ENCODE measurements around the gene MAN2B2.
"Not testable (repeated sequence)": the region's sequence is repeated elsewhere in the genome, so short reads cannot be mapped to it uniquely, and the experiment has no call there.

MAN2B2 gene

DNA sequence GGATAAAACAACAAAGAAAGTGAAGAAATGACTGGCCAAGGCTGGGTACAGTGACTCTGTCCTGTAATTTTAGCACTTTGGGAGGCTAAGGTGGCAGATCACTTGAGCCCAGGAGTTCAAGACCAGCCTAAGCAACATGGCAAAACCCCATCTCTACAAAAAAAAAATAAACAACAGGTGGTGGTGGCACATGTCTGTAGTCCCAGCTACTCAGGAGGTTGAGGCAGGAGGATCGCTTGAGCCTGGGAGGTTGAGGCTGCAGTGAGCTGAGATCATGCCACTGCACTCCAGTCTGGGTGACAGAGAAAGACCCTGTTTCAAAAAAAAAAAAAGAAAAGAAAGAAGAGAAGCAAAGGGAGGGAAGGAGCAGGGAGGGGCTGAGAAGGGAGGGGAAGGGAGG, 53.5 kb downstream of the MAN2B2 start:
- H3K4me1 ChIP-seq (ENCODE audit: control insufficient read depth in 5 of 5, insufficient read depth in 5 of 5, low read length in 5 of 5); H3K27ac ChIP-seq (ENCODE audit: low read depth, low read length); H3K27me3 ChIP-seq (ENCODE audit: control insufficient read depth in 5 of 5, insufficient read depth in 4 of 5, low read length in 5 of 5); H3K36me3 ChIP-seq (ENCODE audit: control insufficient read depth in 5 of 5, insufficient read depth in 5 of 5, low read length in 5 of 5); H3K9ac ChIP-seq (ENCODE audit: low read length in 5 of 5); H3K4me3 ChIP-seq (ENCODE audit: low read depth in 1 of 5, low read length in 5 of 5); H3K9me3 ChIP-seq (ENCODE audit: control insufficient read depth in 5 of 5, low read length in 5 of 5): not testable (repeated sequence)

DNA sequence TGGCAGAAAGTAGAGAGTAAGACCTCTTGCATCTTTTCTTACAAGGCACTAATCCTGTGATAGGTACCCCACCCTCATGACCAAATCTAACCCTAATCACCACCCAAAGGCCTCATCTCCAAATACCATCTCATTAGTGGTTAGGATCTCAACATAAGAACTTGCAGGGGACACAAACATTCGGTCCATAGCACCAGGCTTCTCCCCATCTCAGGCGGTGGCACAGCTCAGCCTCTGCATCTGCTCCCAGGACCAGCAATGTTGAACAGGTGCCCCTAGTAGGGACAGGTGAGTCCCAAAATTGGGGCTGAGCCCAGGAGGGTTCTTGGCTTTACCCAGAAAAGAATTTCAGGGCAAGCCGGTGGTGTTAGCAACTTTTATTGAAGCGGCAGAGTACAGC, 57.1 kb downstream of the MAN2B2 start:
- Histone ChIP-seq H3K9ac (ENCODE audit: low read length in 5 of 5) (no peak overlapping the region), H3K4me1 (ENCODE audit: control insufficient read depth in 5 of 5, insufficient read depth in 5 of 5, low read length in 5 of 5) (no peaks in the 10 kb centered on the region), H3K27ac (ENCODE audit: low read depth, low read length) (no peak overlapping the region), H3K4me3 (ENCODE audit: low read depth in 1 of 5, low read length in 5 of 5) (no peak overlapping the region), H3K27me3 (ENCODE audit: control insufficient read depth in 5 of 5, insufficient read depth in 4 of 5, low read length in 5 of 5) (no peaks in the 10 kb centered on the region), H3K9me3 (ENCODE audit: control insufficient read depth in 5 of 5, low read length in 5 of 5) (no peaks in the 10 kb centered on the region), H3K36me3 (ENCODE audit: control insufficient read depth in 5 of 5, insufficient read depth in 5 of 5, low read length in 5 of 5) (no peaks in the 10 kb centered on the region)

DNA sequence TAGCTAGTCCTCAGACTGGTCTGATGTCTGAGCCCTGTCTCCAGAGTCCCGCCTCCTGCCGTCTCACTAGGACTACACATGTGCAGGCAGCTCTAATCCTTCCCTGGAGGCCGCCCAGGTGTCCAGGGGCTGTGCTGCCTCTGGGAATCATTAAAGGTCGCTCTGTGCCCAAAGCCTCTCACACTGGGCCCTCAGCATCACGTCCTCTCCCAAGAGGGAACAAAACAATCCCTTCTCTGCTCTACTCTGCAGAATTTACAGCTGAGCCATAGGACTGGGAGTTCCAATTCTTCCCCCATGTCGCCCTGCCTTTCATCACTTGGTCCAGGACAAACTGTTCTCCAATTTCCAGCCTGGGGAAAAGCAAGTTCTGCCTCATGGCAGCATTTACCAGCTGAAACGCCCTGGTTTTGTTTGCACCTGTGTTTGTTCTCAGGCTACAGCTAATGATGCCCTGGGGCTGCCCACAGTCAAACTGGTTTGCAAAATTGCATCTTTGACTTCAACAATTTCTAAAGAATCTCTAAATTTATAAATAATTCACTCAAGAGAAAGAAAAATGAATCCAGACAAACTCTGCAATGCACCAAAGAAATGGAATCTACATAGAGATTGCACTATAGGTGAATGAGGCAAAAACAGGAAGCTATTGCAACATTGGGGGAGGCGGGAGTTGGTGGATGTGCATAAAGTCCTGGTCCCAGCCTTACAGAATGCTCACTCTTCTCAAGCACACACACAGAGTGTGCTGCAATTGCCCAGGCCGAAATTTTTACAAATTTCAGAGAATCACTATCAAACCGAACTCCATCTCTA, 58.3 kb downstream of the MAN2B2 start:
- Histone ChIP-seq H3K27me3 (ENCODE audit: control insufficient read depth in 5 of 5, insufficient read depth in 4 of 5, low read length in 5 of 5) (no peaks in the 10 kb centered on the region), H3K27ac (ENCODE audit: low read depth, low read length) (no peak overlapping the region), H3K9ac (ENCODE audit: low read length in 5 of 5) (no peak overlapping the region), H3K36me3 (ENCODE audit: control insufficient read depth in 5 of 5, insufficient read depth in 5 of 5, low read length in 5 of 5) (no peaks in the 10 kb centered on the region), H3K9me3 (ENCODE audit: control insufficient read depth in 5 of 5, low read length in 5 of 5) (no peaks in the 10 kb centered on the region), H3K4me3 (ENCODE audit: low read depth in 1 of 5, low read length in 5 of 5) (no peak overlapping the region), H3K4me1 (ENCODE audit: control insufficient read depth in 5 of 5, insufficient read depth in 5 of 5, low read length in 5 of 5) (no peaks in the 10 kb centered on the region)

DNA sequence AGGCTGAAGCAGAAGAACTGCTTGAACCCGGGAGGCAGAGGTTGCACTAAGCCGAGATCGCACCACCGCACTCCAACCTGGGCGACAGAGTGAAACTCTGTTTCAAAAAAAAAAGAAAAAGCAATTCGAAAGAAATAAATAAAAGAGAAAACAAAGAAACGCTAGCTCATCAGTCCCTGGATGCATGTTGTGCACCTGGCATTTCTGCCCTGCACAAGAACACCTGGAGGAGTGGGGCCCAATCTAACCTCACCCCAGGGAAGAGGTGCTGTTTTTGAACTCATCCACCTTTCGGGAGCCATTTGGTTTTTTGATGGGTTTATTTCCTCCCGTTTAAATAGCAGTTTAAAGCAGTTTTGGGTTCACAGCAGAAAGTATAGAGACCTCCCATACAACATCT, 59.8 kb downstream of the MAN2B2 start:
- no peaks in the 10 kb centered on the region for H3K9me3 ChIP-seq (ENCODE audit: control insufficient read depth in 5 of 5, low read length in 5 of 5)
- H3K27ac ChIP-seq (ENCODE audit: low read depth, low read length) = no peak overlapping the region
- H3K4me3 ChIP-seq (ENCODE audit: low read depth in 1 of 5, low read length in 5 of 5) = no peak overlapping the region
- H3K27me3 ChIP-seq (ENCODE audit: control insufficient read depth in 5 of 5, insufficient read depth in 4 of 5, low read length in 5 of 5) = no peaks in the 10 kb centered on the region
- H3K36me3 ChIP-seq (ENCODE audit: control insufficient read depth in 5 of 5, insufficient read depth in 5 of 5, low read length in 5 of 5) = no peaks in the 10 kb centered on the region
- no peak overlapping the region for H3K9ac ChIP-seq (ENCODE audit: low read length in 5 of 5)
- peaks cover 0 to 2% (median under 1%) of the 10 kb centered on the region in 5 donors for H3K4me1 ChIP-seq (ENCODE audit: control insufficient read depth in 5 of 5, insufficient read depth in 5 of 5, low read length in 5 of 5)

DNA sequence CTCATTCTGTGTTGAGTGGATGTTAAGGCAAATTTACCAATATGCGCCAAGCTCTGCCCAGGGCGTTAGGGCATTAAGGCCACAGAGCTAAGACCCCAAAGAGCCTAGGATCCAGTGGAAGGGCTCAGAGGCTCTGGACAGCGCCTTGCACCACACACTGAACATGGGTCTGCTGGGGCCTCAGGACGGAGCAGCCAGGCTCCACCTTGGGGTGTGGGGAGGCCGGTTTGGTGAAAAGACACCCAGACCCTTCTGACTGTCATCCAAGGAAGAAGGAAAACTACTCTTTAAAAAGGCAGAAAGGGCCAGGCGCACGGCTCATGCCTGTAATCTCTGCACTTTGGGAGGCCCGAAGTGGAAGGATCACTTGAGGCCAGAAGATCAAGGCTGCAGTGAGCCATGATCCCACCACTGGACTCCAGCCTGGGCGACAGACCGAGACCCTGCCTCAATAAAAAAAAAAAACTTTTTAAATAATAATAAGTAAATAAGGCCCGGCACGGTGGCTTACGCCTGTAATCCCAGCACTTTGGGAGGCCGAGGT, 64.2 kb downstream of the MAN2B2 start:
- peaks cover 0 to 17% (median 12%) of the 10 kb centered on the region in 5 donors for H3K36me3 ChIP-seq (ENCODE audit: control insufficient read depth in 5 of 5, insufficient read depth in 5 of 5, low read length in 5 of 5)
- no peak overlapping the region for H3K27ac ChIP-seq (ENCODE audit: low read depth, low read length)
- no peak overlapping the region for H3K9ac ChIP-seq (ENCODE audit: low read length in 5 of 5)
- no peaks in the 10 kb centered on the region for H3K27me3 ChIP-seq (ENCODE audit: control insufficient read depth in 5 of 5, insufficient read depth in 4 of 5, low read length in 5 of 5)
- H3K4me3 ChIP-seq (ENCODE audit: low read depth in 1 of 5, low read length in 5 of 5) = no peak overlapping the region
- H3K9me3 ChIP-seq (ENCODE audit: control insufficient read depth in 5 of 5, low read length in 5 of 5) = no peaks in the 10 kb centered on the region
- peaks cover 7 to 31% (median 24%) of the 10 kb centered on the region in 5 donors for H3K4me1 ChIP-seq (ENCODE audit: control insufficient read depth in 5 of 5, insufficient read depth in 5 of 5, low read length in 5 of 5)

DNA sequence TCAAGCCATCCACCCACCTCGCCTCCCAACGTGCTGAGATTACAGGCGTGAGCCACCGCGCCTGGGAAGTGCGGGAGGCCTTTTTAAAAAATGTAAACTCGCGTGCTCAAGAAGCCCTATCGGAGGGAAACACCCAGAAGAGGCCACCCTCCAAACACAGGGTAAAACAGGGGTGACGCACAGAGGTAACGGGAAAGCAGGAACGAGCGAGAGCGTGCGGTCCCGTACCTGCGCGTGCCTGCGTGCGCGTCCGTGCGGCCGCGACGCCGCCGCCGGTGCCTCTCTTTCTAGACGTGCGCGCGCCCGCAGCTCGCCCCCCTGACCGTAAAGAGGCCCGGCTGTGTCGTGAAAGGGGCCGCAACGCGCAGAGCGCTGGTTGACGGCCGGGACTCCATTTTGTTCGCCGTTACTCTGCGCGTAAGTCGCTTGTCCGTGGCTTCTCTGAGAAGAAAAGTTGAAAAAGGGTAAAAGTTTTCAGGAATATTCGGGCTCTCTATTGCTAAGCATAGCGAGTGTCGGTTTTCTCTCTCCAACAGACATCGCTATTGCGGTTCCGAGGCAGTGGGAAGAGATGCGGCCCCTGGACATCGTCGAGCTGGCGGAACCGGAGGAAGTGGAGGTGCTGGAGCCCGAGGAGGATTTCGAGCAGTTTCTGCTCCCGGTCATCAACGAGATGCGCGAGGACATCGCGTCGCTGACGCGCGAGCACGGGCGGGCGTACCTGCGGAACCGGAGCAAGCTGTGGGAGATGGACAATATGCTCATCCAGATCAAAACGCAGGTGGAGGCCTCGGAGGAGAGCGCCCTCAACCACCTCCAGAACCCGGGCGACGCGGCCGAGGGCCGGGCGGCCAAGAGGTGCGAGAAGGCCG, 65.5 kb downstream of the MAN2B2 start, which contains the start of gene MRFAP1:
MRFAP1 (plus strand) TSS at position 394 of the 872 bp plus-strand sequence; CDS start at position 572, 178 bp downstream.
- H3K27me3 ChIP-seq (ENCODE audit: control insufficient read depth in 5 of 5, insufficient read depth in 4 of 5, low read length in 5 of 5) = no peaks in the 10 kb centered on the region
- H3K9ac ChIP-seq (ENCODE audit: low read length in 5 of 5) = peak within 1 kb of the TSS; percentile 84 to 99 (median 95)
- peak within 1 kb of the TSS; percentile 95 for H3K27ac ChIP-seq (ENCODE audit: low read depth, low read length)
- peaks cover 0 to 17% (median 12%) of the 10 kb centered on the region in 5 donors for H3K36me3 ChIP-seq (ENCODE audit: control insufficient read depth in 5 of 5, insufficient read depth in 5 of 5, low read length in 5 of 5)
- no peaks in the 10 kb centered on the region for H3K9me3 ChIP-seq (ENCODE audit: control insufficient read depth in 5 of 5, low read length in 5 of 5)
- peaks cover 7 to 31% (median 24%) of the 10 kb centered on the region in 5 donors for H3K4me1 ChIP-seq (ENCODE audit: control insufficient read depth in 5 of 5, insufficient read depth in 5 of 5, low read length in 5 of 5)
- H3K4me3 ChIP-seq (ENCODE audit: low read depth in 1 of 5, low read length in 5 of 5) = peak within 1 kb of the TSS; percentile 64 to 98 (median 97)

DNA sequence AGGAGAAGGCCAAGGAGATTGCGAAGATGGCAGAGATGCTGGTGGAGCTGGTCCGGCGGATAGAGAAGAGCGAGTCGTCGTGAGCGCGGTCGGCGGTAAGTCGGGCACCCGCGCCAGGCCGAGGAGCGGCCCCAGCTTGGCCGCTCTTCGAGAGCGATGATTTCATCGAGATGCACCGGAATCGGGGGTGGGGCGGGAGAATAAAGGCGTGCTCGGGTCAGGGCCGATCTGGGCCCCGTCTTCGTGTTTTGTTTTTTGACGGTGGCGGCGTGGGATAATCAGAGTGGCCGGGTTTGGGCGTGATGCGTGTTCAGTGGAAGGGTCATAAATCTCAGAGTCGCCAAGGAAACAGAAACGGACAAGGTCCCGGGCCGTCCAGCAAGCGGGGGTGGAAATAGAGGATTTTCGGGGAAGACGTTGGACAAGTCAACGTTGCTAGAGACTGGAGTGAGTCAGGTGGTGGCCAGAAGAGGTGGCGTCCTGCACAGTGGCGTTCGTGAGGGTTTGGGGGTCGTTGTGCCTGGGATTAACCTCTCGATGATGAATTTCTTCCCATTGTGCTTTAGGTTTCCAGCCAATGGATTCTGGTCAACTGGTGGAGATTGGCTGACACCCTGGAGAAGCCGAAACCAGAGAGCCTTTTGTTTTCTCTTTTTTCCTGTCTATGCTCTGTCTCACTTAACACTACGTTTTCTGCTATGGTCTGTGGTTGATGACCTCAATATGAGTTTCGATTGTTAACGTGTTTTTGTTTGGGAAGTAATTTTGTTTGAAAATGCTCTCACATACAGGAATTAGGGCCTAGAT, 66.4 kb downstream of the MAN2B2 start:
- peaks cover 0 to 17% (median 12%) of the 10 kb centered on the region in 5 donors for H3K36me3 ChIP-seq (ENCODE audit: control insufficient read depth in 5 of 5, insufficient read depth in 5 of 5, low read length in 5 of 5)
- peaks cover 7 to 31% (median 24%) of the 10 kb centered on the region in 5 donors for H3K4me1 ChIP-seq (ENCODE audit: control insufficient read depth in 5 of 5, insufficient read depth in 5 of 5, low read length in 5 of 5)
- peak overlapping the region; percentile 95 for H3K27ac ChIP-seq (ENCODE audit: low read depth, low read length)
- H3K27me3 ChIP-seq (ENCODE audit: control insufficient read depth in 5 of 5, insufficient read depth in 4 of 5, low read length in 5 of 5) = no peaks in the 10 kb centered on the region
- peak overlapping the region; percentile 64 to 98 (median 97) for H3K4me3 ChIP-seq (ENCODE audit: low read depth in 1 of 5, low read length in 5 of 5)
- H3K9ac ChIP-seq (ENCODE audit: low read length in 5 of 5) = peak overlapping the region; percentile 84 to 99 (median 95)
- H3K9me3 ChIP-seq (ENCODE audit: control insufficient read depth in 5 of 5, low read length in 5 of 5) = no peaks in the 10 kb centered on the region

DNA sequence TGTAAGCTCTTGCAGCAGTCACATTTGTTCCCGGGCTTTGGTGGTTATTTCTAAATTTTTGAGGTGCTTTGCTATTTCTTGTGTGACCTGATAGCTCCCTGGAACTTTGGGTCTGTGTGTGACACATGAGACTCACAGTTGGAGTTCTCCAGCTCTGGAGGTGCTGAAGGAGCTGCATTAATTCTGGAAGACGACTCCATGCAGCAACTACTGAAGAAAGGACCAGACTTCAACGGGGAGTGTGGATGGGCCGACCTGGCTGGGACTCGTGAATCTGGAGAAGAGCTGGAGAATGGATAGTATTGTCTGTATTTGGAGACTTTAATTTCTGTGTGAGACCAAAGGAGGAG, 67.0 kb downstream of the MAN2B2 start:
- H3K36me3 ChIP-seq (ENCODE audit: control insufficient read depth in 5 of 5, insufficient read depth in 5 of 5, low read length in 5 of 5) = peaks cover 0 to 17% (median 12%) of the 10 kb centered on the region in 5 donors
- H3K9me3 ChIP-seq (ENCODE audit: control insufficient read depth in 5 of 5, low read length in 5 of 5) = no peaks in the 10 kb centered on the region
- peak overlapping the region; percentile 84 to 99 (median 95) for H3K9ac ChIP-seq (ENCODE audit: low read length in 5 of 5)
- no peaks in the 10 kb centered on the region for H3K27me3 ChIP-seq (ENCODE audit: control insufficient read depth in 5 of 5, insufficient read depth in 4 of 5, low read length in 5 of 5)
- H3K4me1 ChIP-seq (ENCODE audit: control insufficient read depth in 5 of 5, insufficient read depth in 5 of 5, low read length in 5 of 5) = peaks cover 7 to 31% (median 24%) of the 10 kb centered on the region in 5 donors
- H3K27ac ChIP-seq (ENCODE audit: low read depth, low read length) = peak overlapping the region; percentile 95
- peak overlapping the region; percentile 64 to 98 (median 97) for H3K4me3 ChIP-seq (ENCODE audit: low read depth in 1 of 5, low read length in 5 of 5)

DNA sequence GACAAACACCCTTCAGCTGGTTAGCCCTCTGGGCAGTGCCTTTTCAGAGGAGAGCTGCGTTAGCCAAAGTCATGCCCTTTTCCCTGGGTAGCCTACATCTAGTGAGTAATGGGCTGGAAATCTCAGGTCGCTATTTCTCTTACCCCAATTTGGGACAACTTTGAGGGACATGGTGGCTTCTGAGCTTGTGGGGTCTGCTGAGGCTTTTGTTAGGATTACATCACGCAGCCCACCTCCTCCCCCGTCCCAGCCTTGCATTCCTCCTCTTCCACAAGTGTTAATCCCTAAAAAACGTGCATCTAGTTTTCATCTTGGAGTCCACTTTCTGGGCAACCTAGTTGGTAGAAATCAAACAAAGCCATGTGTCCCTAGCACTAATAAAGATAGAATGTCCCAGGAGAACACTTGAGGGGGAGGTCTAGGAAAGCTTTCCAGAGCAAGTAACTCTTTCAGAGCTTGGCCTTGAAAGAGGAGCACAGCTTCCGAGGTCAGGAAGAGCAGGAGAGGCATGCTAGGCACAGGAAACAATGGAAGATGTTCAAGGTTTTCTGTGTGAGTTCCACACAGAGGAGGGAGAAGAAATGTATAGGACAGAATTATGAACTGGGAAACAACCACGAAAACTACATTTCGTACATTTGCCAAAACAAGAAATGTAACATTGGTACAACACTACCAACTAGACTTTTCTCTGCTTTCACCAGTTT, 68.3 kb downstream of the MAN2B2 start:
- Histone ChIP-seq H3K4me1 (ENCODE audit: control insufficient read depth in 5 of 5, insufficient read depth in 5 of 5, low read length in 5 of 5) (peaks cover 7 to 31% (median 24%) of the 10 kb centered on the region in 5 donors), H3K4me3 (ENCODE audit: low read depth in 1 of 5, low read length in 5 of 5) (no peak overlapping the region), H3K27ac (ENCODE audit: low read depth, low read length) (no peak overlapping the region), H3K9ac (ENCODE audit: low read length in 5 of 5) (peak overlapping the region in 1 of 5 donors; percentile 26), H3K27me3 (ENCODE audit: control insufficient read depth in 5 of 5, insufficient read depth in 4 of 5, low read length in 5 of 5) (no peaks in the 10 kb centered on the region), H3K36me3 (ENCODE audit: control insufficient read depth in 5 of 5, insufficient read depth in 5 of 5, low read length in 5 of 5) (peaks cover 0 to 17% (median 12%) of the 10 kb centered on the region in 5 donors), H3K9me3 (ENCODE audit: control insufficient read depth in 5 of 5, low read length in 5 of 5) (no peaks in the 10 kb centered on the region)

Data from subcutaneous abdominal adipose tissue (tissue), 5 donors.